H9 (cell line): ENCODE data around the gene IPO9. TPM values are rescaled to one million over a fixed set of nuclear protein-coding genes. Genes with fewer than 3 reads are reported as not detected.

Experiments
- DNase-seq: peaks from one replicate; pipeline ENCODE4 v3.0.0-alpha.2; 2017
- H2AFZ ChIP-seq: one replicate; pipeline ENCODE4 v1.6.1; 2013; ENCODE audit warnings: mild to moderate bottlenecking, low read length, control low read depth, moderate library complexity
- H2AK5ac ChIP-seq: 2 replicates; pipeline ENCODE4 v1.6.1; 2013; ENCODE audit warnings: low read length, control low read depth, mixed read lengths; ENCODE audit not compliant: insufficient read length
- H2BK120ac ChIP-seq: one replicate; pipeline ENCODE4 v1.6.1; 2013; ENCODE audit warnings: low read depth, mild to moderate bottlenecking, low read length, control low read depth, inconsistent platforms; ENCODE audit not compliant: poor library complexity, severe bottlenecking
- H2BK12ac ChIP-seq: 2 replicates; pipeline ENCODE4 v1.6.1; 2013; ENCODE audit warnings: low read length, control low read depth, mixed read lengths, low read depth; ENCODE audit not compliant: insufficient read length
- H2BK15ac ChIP-seq: 2 replicates; pipeline ENCODE4 v1.6.1; 2013; ENCODE audit warnings: low read depth, low read length, control low read depth
- H2BK20ac ChIP-seq: one replicate; pipeline ENCODE4 v1.6.1; 2013; ENCODE audit warnings: low read depth, mild to moderate bottlenecking, low read length, control low read depth, inconsistent platforms; ENCODE audit not compliant: poor library complexity, severe bottlenecking
- H2BK5ac ChIP-seq: 2 replicates; pipeline ENCODE4 v1.6.1; 2013; ENCODE audit warnings: low read length, control low read depth, mixed read lengths; ENCODE audit not compliant: insufficient read length
- H3K14ac ChIP-seq: 2 replicates; pipeline ENCODE4 v1.6.1; 2013; ENCODE audit warnings: low read length, control low read depth; ENCODE audit not compliant: insufficient read depth
- H3K18ac ChIP-seq: 2 replicates; pipeline ENCODE4 v1.6.1; 2013; ENCODE audit warnings: low read depth, mild to moderate bottlenecking, mixed read lengths, low read length, control low read depth; ENCODE audit not compliant: insufficient read length
- H3K23ac ChIP-seq: 2 replicates; pipeline ENCODE4 v1.6.1; 2013; ENCODE audit warnings: low read length, control low read depth, mixed read lengths, low read depth; ENCODE audit not compliant: insufficient read length
- H3K23me2 ChIP-seq: 2 replicates; pipeline ENCODE4 v1.6.1; 2013; ENCODE audit warnings: low read depth, mild to moderate bottlenecking, mixed read lengths, low read length, control low read depth; ENCODE audit not compliant: insufficient read length, poor library complexity, severe bottlenecking
- H3K27ac ChIP-seq: 2 replicates; pipeline ENCODE4 v1.5.1; 2013; ENCODE audit warnings: low read length, control low read depth, mixed read lengths, low read depth; ENCODE audit not compliant: insufficient read length
- H3K27me3 ChIP-seq: 2 replicates; pipeline ENCODE4 v1.6.1; 2013; ENCODE audit warnings: low read length, control low read depth, inconsistent platforms; ENCODE audit not compliant: insufficient read depth
- H3K4ac ChIP-seq: 2 replicates; pipeline ENCODE4 v1.6.1; 2013; ENCODE audit warnings: low read depth, mild to moderate bottlenecking, control low read depth, inconsistent platforms, low read length, moderate library complexity
- H3K4me1 ChIP-seq: 2 replicates; pipeline ENCODE4 v1.6.1; 2013; ENCODE audit warnings: low read length, control low read depth, inconsistent platforms; ENCODE audit not compliant: insufficient read depth
- H3K4me2 ChIP-seq: 2 replicates; pipeline ENCODE4 v1.6.1; 2013; ENCODE audit warnings: low read length, control low read depth, mixed read lengths; ENCODE audit not compliant: insufficient read length, insufficient read depth
- H3K56ac ChIP-seq: 2 replicates; pipeline ENCODE4 v1.6.1; 2013; ENCODE audit warnings: low read depth, mild to moderate bottlenecking, mixed read lengths, low read length, control low read depth; ENCODE audit not compliant: insufficient read length
- H3K79me1 ChIP-seq: 2 replicates; pipeline ENCODE4 v1.6.1; 2013; ENCODE audit warnings: low read depth, mild to moderate bottlenecking, moderate library complexity, low read length, control low read depth, inconsistent platforms; ENCODE audit not compliant: insufficient read depth, poor library complexity, severe bottlenecking
- H3K79me2 ChIP-seq: 2 replicates; pipeline ENCODE4 v1.6.1; 2013; ENCODE audit warnings: low read length, control low read depth, inconsistent platforms; ENCODE audit not compliant: insufficient read depth
- H3K9ac ChIP-seq: 2 replicates; pipeline ENCODE4 v1.6.1; 2013; ENCODE audit warnings: low read length, control low read depth, mixed read lengths; ENCODE audit not compliant: insufficient read length; ENCODE audit errors: extremely low read depth
- H3K9me3 ChIP-seq: one replicate; pipeline ENCODE4 v1.6.1; 2013; ENCODE audit warnings: low read depth, low read length, inconsistent platforms; ENCODE audit not compliant: control insufficient read depth
- H3T11ph ChIP-seq: one replicate; pipeline ENCODE4 v1.6.1; 2013; ENCODE audit warnings: mild to moderate bottlenecking, low read length, control low read depth, inconsistent platforms
- H4K20me1 ChIP-seq: one replicate; pipeline ENCODE4 v1.6.1; 2013; ENCODE audit not compliant: control insufficient read depth, insufficient read length, insufficient read depth
- H4K5ac ChIP-seq: 2 replicates; pipeline ENCODE4 v1.6.1; 2013; ENCODE audit warnings: low read depth, mild to moderate bottlenecking, mixed read lengths, low read length, control low read depth; ENCODE audit not compliant: insufficient read length
- H4K8ac ChIP-seq: replicated peaks from 2 replicates; pipeline ENCODE4 v1.6.1; 2013; ENCODE audit warnings: low read length, control low read depth, mixed read lengths, low read depth; ENCODE audit not compliant: insufficient read length
- H4K91ac ChIP-seq: 2 replicates; pipeline ENCODE4 v1.6.1; 2013; ENCODE audit warnings: low read depth, mild to moderate bottlenecking, moderate library complexity, mixed read lengths, low read length, control low read depth; ENCODE audit not compliant: insufficient read length
- H3K27ac Mint-ChIP-seq, 3 experiments: 2 replicates in 2 of 3; 3 replicates in 1 of 3; pipeline ENCODE4 v1.8.0; 2020 to 2021; ENCODE audit warnings: mixed read lengths in 3 of 3, mild to moderate bottlenecking in 1 of 3, moderate library complexity in 1 of 3
- H3K27me3 Mint-ChIP-seq: 2 replicates; pipeline ENCODE4 v1.8.0; 2021; ENCODE audit warnings: low read depth, mild to moderate bottlenecking, moderate library complexity, mixed read lengths
- H3K36me3 Mint-ChIP-seq, 3 experiments: 2 replicates in 2 of 3; 3 replicates in 1 of 3; pipeline ENCODE4 v1.8.0; 2020 to 2021; ENCODE audit warnings: low read depth in 3 of 3, mixed read lengths in 3 of 3; ENCODE audit not compliant: insufficient read depth in 1 of 3
- H3K4me1 Mint-ChIP-seq, 2 experiments: 2 replicates each; pipeline ENCODE4 v1.8.0; 2020; ENCODE audit warnings: mixed read lengths in 2 of 2
- H3K4me3 Mint-ChIP-seq, 2 experiments: 2 replicates in 1 of 2; 3 replicates in 1 of 2; pipeline ENCODE4 v1.8.0; 2020 to 2021; ENCODE audit warnings: mild to moderate bottlenecking in 2 of 2, mixed read lengths in 2 of 2, moderate library complexity in 1 of 2
- H3K9me3 Mint-ChIP-seq, 2 experiments: 2 replicates in 1 of 2; 3 replicates in 1 of 2; pipeline ENCODE4 v1.8.0; 2020; ENCODE audit warnings: mild to moderate bottlenecking in 2 of 2, mixed read lengths in 2 of 2, moderate library complexity in 1 of 2
- WGBS: extraction: QIAGEN DNeasy Blood & Tissue Kit; methylation state at CpG from one replicate; pipeline ENCODE4 v1.1.7; 2013; ENCODE audit warnings: missing lambda C conversion rate, low lambda C conversion rate, mixed read lengths; ENCODE audit not compliant: insufficient read length; ENCODE audit errors: extremely low coverage; 5-methylcytosine and 5-hydroxymethylcytosine counted together
- total RNA-seq: library from RNA; stranded (reverse); gene quantifications from 2 replicates; pipeline ENCODE4 v1.2.1, GENCODE V29; 2021
- TF ChIP-seq, protein P1 (sequence below): fragments of 200-600 bp; sonication (generic); conservative IDR thresholded peaks from 3 replicates; pipeline ENCODE4 v1.8.0; 2021; ENCODE audit warnings: antibody characterized with exemption, mild to moderate bottlenecking

IPO9 gene
- total RNA-seq, 1 experiment from 2014 or later, result 104 TPM

DNA sequence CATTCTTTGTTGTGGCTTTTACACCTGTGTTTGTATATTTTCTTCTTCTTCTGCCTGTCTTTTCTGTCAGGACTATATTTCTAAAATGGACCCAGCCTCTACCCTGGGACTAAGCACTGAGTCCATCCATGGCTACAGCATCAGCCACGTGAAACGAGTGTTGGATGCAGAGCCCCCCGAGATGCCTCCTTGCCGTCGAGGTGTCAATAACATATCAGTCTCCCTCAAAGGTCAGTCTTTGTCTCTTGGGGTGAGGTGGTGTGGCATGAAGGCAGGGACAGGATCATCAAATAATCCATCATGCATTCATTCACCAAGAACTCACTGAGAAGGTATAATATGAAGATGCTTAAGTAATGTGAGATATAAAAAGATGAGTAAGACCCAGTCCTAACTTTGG, 19.1 kb upstream of the IPO9 start:
- H3K4me3 Mint-ChIP-seq, result no peak overlapping the region
- Histone ChIP-seq H2AK5ac (no peak overlapping the region), H2BK5ac (no peak overlapping the region), H2BK120ac (no peak overlapping the region), H3K23me2 (no peaks in the 10 kb centered on the region), H2AFZ (no peak overlapping the region), H3K14ac (no peak overlapping the region), H3K23ac (no peak overlapping the region), H3K18ac (no peak overlapping the region), H2BK15ac (no peak overlapping the region), H3K79me1 (no peaks in the 10 kb centered on the region), H3K9me3 (no peaks in the 10 kb centered on the region), H3T11ph (no peak overlapping the region), H3K9ac (no peak overlapping the region), H3K56ac (no peak overlapping the region), H3K4ac (no peak overlapping the region), H4K5ac (no peak overlapping the region), H2BK20ac (no peak overlapping the region), H4K8ac (no peak overlapping the region), H4K20me1 (no peaks in the 10 kb centered on the region), H3K79me2 (no peaks in the 10 kb centered on the region), H3K4me2 (no peak overlapping the region), H2BK12ac (no peak overlapping the region), H3K27me3 (no peaks in the 10 kb centered on the region), H3K27ac (no peak overlapping the region), H4K91ac (no peak overlapping the region), H3K4me1 (no peaks in the 10 kb centered on the region)
- no peaks in the 10 kb centered on the region for H3K27me3 Mint-ChIP-seq
- H3K4me1 Mint-ChIP-seq, result no peaks in the 10 kb centered on the region
- H3K9me3 Mint-ChIP-seq, result no peaks in the 10 kb centered on the region
- H3K27ac Mint-ChIP-seq, result peak overlapping the region in 1 of 3 experiments; percentile 83; a peak in 1 of 7 replicates
- DNase-seq, result no peak
- TF ChIP-seq, protein P1, sequence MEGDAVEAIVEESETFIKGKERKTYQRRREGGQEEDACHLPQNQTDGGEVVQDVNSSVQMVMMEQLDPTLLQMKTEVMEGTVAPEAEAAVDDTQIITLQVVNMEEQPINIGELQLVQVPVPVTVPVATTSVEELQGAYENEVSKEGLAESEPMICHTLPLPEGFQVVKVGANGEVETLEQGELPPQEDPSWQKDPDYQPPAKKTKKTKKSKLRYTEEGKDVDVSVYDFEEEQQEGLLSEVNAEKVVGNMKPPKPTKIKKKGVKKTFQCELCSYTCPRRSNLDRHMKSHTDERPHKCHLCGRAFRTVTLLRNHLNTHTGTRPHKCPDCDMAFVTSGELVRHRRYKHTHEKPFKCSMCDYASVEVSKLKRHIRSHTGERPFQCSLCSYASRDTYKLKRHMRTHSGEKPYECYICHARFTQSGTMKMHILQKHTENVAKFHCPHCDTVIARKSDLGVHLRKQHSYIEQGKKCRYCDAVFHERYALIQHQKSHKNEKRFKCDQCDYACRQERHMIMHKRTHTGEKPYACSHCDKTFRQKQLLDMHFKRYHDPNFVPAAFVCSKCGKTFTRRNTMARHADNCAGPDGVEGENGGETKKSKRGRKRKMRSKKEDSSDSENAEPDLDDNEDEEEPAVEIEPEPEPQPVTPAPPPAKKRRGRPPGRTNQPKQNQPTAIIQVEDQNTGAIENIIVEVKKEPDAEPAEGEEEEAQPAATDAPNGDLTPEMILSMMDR, result no peak
- H3K36me3 Mint-ChIP-seq, result peaks cover 46 to 75% (median 63%) of the 10 kb centered on the region in 3 experiments
- WGBS, result no CpG with 5 or more reads among the region's 5 CpGs
